ENCODE data around the gene CCL27. TPM values are rescaled to one million over a fixed set of nuclear protein-coding genes. Genes with fewer than 3 reads are reported as not detected.

Gene CCL27
- total RNA-seq, 4 donors from 2014 or later = 45.1 TPM; not detected in 3

DNA sequence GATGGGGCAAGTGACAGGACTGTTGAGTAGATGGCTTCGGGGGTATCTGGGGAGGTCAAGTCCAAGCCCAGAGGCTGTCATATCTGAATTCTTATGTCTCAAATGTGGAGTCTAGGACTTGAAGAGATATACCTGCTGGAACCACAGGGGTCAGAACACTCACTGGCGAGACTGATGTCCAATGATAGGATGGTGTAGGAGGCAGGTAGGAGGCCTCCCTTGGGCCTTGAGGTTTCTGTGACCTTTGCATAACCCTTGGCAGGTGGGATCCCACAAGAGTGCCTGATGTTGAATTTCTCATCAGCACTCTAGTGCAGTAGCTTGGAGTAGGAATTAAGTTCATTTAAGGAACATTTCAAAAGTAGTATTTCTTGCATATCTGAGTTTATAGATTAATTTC is 44.7 kb upstream of the CCL27 start:
- 79 to 91% methylated on average over 2 of the region's 2 CpGs for WGBS, 2 donors
- H3K4me3 ChIP-seq = no peak overlapping the region
- no peak for TF ChIP-seq EP300 (IDR thresholded peaks at IDR 0.05)
- TF ChIP-seq, protein P1, sequence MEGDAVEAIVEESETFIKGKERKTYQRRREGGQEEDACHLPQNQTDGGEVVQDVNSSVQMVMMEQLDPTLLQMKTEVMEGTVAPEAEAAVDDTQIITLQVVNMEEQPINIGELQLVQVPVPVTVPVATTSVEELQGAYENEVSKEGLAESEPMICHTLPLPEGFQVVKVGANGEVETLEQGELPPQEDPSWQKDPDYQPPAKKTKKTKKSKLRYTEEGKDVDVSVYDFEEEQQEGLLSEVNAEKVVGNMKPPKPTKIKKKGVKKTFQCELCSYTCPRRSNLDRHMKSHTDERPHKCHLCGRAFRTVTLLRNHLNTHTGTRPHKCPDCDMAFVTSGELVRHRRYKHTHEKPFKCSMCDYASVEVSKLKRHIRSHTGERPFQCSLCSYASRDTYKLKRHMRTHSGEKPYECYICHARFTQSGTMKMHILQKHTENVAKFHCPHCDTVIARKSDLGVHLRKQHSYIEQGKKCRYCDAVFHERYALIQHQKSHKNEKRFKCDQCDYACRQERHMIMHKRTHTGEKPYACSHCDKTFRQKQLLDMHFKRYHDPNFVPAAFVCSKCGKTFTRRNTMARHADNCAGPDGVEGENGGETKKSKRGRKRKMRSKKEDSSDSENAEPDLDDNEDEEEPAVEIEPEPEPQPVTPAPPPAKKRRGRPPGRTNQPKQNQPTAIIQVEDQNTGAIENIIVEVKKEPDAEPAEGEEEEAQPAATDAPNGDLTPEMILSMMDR (IDR thresholded peaks at IDR 0.05) = no peak
- no peak for TF ChIP-seq POLR2A (IDR thresholded peaks at IDR 0.05)

DNA sequence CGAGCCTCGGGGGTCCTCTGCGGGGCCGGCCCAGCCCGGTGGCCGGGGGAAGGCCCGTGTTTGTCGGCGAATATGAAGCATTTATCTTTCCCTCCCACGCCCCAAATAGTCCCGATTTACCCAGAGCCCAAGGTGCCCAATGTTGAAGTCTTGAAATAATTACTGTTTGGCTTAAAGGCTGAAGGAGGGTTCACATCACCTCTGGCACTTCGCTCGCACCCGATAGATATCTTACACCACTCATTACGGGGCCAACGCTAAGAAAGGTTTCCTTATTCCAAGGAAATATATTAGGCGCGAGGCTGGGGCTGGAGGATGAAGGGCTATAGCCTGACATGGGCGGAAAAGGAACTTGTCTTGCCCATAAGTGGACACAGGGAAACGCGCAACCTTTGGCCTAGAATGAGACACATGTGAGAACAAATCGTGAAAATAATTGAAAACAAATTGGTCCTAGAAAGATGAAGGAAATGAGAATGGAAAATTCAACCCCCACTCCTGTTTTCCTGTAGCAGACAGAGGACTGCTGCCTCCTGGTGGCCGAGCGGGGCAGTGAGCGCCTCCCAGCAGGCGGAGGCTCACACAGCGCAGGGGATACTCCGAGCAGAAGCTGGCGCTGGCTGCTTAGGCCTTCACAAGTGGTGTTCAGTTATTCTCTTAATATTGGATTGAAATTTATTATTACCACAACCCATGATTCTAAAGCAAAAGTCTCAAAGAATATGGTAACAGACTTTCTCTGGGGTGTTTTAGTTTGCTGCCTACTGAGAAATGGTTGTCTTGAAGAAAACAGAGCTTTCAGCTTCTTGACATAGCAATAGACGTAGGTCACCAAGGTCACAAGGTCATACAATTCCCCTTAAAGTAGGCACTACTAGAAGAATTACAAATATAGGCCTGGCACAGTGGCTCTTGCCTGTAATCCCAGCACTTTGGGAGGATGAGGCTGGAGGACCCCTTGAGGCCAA is 39.6 kb upstream of the CCL27 start:
- Histone ChIP-seq H3K27ac (peak overlapping the region; percentile 74 to 93 (median 84)), H3K9me3 (no peaks in the 10 kb centered on the region), H3K27me3 (no peaks in the 10 kb centered on the region), H3K36me3 (no peaks in the 10 kb centered on the region), H3K4me1 (peaks cover 0 to 13% (median 2%) of the 10 kb centered on the region in 4 donors), H3K4me3 (peak overlapping the region; percentile 66 to 90 (median 84))
- WGBS, 2 donors = 2 to 4% methylated on average over 30 of the region's 30 CpGs
- peak; percentile 74 to 90 for DNase-seq (ENCODE audit: low spot score in 2 of 2)
- TF ChIP-seq EP300 (IDR thresholded peaks at IDR 0.05) (peak in 1 of 2 donors; percentile 67), POLR2A (IDR thresholded peaks at IDR 0.05) (no peak)
- TF ChIP-seq, protein P1 (IDR thresholded peaks at IDR 0.05) = peak; percentile 92 to 99 (median 98)

More for the DNA sequence above, 44.7 kb upstream of the CCL27 start:
- Histone ChIP-seq H3K4me1 (peaks cover 0 to 8% (median 0%) of the 10 kb centered on the region in 4 donors), H3K9me3 (no peaks in the 10 kb centered on the region), H3K27me3 (no peaks in the 10 kb centered on the region), H3K36me3 (no peaks in the 10 kb centered on the region), H3K27ac (no peak overlapping the region)
- no peak for DNase-seq (ENCODE audit: low spot score in 2 of 2)

DNA sequence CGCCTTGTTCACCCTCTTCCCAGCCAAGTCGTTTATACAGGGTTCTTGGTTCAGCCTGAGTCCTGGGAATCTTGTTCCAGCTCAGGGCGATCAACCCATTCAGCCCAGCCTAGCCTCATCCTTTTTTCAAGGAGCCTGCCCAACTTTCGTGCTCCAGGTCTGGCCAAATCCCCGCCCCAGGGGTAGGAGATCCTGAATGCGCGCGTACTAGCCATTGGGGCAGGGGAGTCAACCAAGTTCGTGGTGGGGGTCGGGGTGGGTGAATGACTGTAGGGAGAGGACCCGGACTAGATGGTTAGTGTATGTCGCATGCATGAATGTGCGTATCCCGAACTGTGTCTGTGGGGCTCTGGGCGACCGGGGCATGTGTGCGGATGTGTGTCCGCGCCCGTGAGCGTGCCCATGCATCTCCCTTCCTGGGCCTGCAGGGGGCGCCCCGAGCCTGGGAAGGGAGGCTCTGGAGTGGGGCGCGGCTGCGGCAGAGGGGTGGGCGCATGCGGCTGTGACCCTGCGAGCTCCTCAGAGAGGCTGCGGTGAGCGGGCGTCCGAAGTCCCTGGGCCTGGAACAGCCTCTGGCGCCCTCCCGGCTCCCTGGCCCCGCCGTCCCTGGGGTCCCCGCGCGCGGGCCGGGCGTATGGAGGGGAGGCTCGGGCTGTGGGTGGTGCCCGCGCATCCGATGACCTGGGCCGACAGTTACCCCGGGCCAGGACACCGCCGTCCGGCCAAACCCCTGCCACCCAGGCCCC is 38.7 kb upstream of the CCL27 start:
- H3K27ac ChIP-seq = peak overlapping the region; percentile 74 to 93 (median 84)
- peak; percentile 58 to 77 for DNase-seq (ENCODE audit: low spot score in 2 of 2)
- H3K4me3 ChIP-seq = peak overlapping the region; percentile 66 to 90 (median 84)
- H3K4me1 ChIP-seq = peaks cover 0 to 13% (median 2%) of the 10 kb centered on the region in 4 donors
- H3K9me3 ChIP-seq = no peaks in the 10 kb centered on the region
- no peaks in the 10 kb centered on the region for H3K27me3 ChIP-seq
- peak in 1 of 2 donors; percentile 15 for TF ChIP-seq EP300 (IDR thresholded peaks at IDR 0.05)
- no peak for TF ChIP-seq POLR2A (IDR thresholded peaks at IDR 0.05)
- TF ChIP-seq, protein P1 (IDR thresholded peaks at IDR 0.05) = peak; percentile 88 to 96 (median 91)
- H3K36me3 ChIP-seq = no peaks in the 10 kb centered on the region
- WGBS, 2 donors = 7 to 17% methylated on average over 28 to 50 of the region's 52 CpGs

DNA sequence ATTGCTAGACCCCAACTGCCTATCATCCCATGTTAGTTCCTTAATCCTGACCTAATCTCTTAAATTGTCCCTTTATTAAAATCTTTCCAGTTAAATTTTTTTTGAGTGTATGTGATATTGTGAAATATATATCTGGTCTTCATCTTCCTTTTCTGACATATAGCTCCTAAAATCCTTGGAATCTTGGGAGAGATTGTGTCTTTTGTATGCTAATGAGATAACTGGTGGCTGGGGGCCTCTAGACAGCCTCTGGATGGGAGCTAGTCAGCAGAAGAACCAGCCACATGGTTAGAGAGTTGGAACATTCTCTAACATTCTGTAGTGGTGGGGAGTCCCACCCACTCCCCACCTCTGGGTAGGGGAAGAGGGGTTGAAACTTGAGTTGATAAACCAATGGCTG is 32.4 kb upstream of the CCL27 start:
- H3K4me1 ChIP-seq = peaks cover 0 to 13% (median 0%) of the 10 kb centered on the region in 4 donors
- no peaks in the 10 kb centered on the region for H3K36me3 ChIP-seq
- no peak overlapping the region for H3K27ac ChIP-seq
- TF ChIP-seq EP300 (IDR thresholded peaks at IDR 0.05) (no peak), POLR2A (IDR thresholded peaks at IDR 0.05) (no peak)
- TF ChIP-seq, protein P1 (IDR thresholded peaks at IDR 0.05) = no peak
- H3K27me3 ChIP-seq = no peaks in the 10 kb centered on the region
- no peak overlapping the region for H3K4me3 ChIP-seq
- no peaks in the 10 kb centered on the region for H3K9me3 ChIP-seq
- no peak for DNase-seq (ENCODE audit: low spot score in 2 of 2)

Data from tibial nerve (tissue), 4 donors.